AG08395 (cell line): ENCODE data around the gene ROM1.
"Not testable (repeated sequence)": the region's sequence is repeated elsewhere in the genome, so short reads cannot be mapped to it uniquely, and the experiment has no call there.

Experiments used
- DNase-seq: peaks from one replicate; pipeline ENCODE4 v3.0.0; 2012; ENCODE audit warnings: mixed read lengths, low spot score

ROM1 gene

GRCh38 chr11:62649486-62649885, 36.4 kb downstream of the ROM1 start:
- DNase-seq = no peak

GRCh38 chr11:62650283-62650682, 37.2 kb downstream of the ROM1 start:
- not testable (repeated sequence) for DNase-seq

DNA sequence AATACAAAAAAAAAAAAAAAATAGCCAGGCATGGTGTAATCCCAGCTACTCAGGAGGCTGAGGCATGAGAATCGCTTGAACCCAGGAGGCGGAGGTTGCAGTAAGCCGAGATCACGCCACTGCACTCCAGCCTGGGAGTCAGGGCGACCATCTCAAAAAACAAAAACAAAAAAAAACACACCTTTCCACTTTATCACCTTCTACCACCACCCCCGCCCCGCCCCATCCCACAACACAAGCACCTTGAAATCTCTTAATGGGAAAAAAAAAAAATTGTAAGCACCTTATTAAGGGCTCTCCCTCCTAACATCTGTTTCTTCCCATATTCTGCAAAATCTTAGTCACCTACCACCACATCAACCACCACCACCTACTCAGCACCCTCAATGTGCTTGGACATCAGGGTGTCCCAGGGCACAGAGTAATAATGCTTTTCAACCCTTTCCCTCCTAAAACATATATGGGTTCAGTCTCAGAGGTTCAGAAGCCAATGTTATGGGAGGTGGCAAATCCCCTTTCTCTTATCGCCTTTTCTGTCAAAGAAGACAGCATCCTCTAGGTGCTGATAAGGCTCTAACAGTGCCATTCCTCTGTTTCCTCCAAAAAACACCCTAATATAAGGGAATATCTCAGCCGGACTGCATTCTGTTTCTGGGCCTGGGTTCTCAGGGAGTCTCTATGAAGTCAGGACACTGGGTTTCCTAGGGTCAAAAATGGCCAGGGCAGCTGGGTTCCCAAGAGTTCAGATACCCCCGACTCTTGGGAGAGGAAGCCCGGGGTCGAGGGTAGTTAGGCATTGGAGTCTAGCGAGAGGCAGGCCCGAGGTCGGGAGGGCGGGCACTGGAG, 39.3 kb downstream of the ROM1 start:
- no peak for DNase-seq

- no peak for DNase-seq
Measured at GRCh38 chr11:62654297-62654696, 41.2 kb downstream of the ROM1 start.

GRCh38 chr11:62656796-62657429, 43.9 kb downstream of the ROM1 start:
- no peak for DNase-seq

DNA sequence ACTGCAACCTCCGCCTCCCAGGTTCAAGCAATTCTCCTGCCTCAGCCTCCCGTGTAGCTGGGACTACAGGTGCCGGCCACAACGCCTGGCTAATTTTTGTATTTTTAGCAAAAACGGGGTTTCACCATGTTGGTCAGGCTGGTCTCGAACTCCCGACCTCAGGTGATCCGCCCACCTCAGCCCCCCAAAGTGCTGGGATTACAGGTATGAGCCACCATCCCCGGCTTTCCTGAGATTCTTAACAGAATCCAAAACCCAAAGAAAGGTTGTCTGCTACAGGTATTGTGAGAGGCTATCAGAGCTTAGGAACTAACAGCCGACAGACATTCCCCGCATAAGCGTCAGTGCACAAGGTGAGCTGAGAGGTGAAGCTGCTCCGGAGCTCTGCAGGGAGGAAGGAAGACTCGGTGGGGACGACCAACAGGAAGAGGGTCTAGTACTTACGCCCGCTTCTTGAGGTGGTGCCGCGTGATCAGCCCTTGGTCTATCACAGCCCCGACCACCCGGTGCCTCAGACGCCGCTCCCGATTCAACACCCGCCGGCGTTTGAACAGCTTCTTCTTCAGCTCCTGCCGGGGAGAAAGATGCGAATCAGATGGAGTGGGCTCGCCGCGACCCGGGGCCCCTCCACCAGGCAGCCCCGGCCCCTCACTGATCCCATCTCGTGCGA, 51.5 kb downstream of the ROM1 start:
- DNase-seq = no peak
